Loucy (cell line): ENCODE measurements around the gene SYCE1.
"Not testable (repeated sequence)": the region's sequence is repeated elsewhere in the genome, so short reads cannot be mapped to it uniquely, and the experiment has no call there.

Experiments
- H2AFZ ChIP-seq: fragments of 200-600 bp; sonication (generic); 2 replicates; pipeline ENCODE4 v1.6.0; 2016; ENCODE audit warnings: antibody characterized with exemption, mild to moderate bottlenecking, low read length, moderate library complexity
- H3F3A ChIP-seq: fragments of 200-600 bp; 2 replicates; pipeline ENCODE4 v1.6.0; 2016; ENCODE audit warnings: antibody characterized with exemption, low read depth, mild to moderate bottlenecking
- H3K27me3 ChIP-seq: fragments of 200-600 bp; sonication (generic); 2 replicates; pipeline ENCODE4 v1.6.1; 2014; ENCODE audit warnings: low read length, mild to moderate bottlenecking; ENCODE audit not compliant: insufficient read depth, poor library complexity, severe bottlenecking
- H3K36me3 ChIP-seq: fragments of 200-600 bp; sonication (generic); 2 replicates; pipeline ENCODE4 v1.6.1; 2016; ENCODE audit warnings: low read length; ENCODE audit not compliant: insufficient read depth
- H3K4me1 ChIP-seq: fragments of 200-600 bp; sonication (generic); 2 replicates; pipeline ENCODE4 v1.5.1; 2014; ENCODE audit warnings: low read length, mild to moderate bottlenecking; ENCODE audit not compliant: insufficient read depth, poor library complexity, severe bottlenecking
- H3K4me2 ChIP-seq: fragments of 200-600 bp; sonication (generic); 2 replicates; pipeline ENCODE4 v1.6.0; 2014; ENCODE audit warnings: antibody characterized with exemption, low read length, low read depth, mild to moderate bottlenecking; ENCODE audit not compliant: poor library complexity, severe bottlenecking
- H3K4me3 ChIP-seq: fragments of 200-600 bp; sonication (generic); 2 replicates; pipeline ENCODE4 v1.5.1; 2014; ENCODE audit warnings: low read length, mild to moderate bottlenecking, mixed read lengths; ENCODE audit not compliant: poor library complexity, severe bottlenecking
- H3K79me2 ChIP-seq: fragments of 200-600 bp; sonication (generic); 2 replicates; pipeline ENCODE4 v1.6.1; 2014; ENCODE audit warnings: low read length; ENCODE audit not compliant: insufficient read depth
- H3K9ac ChIP-seq: fragments of 200-600 bp; sonication (generic); 2 replicates; pipeline ENCODE4 v1.6.0; 2014; ENCODE audit warnings: mild to moderate bottlenecking, low read depth, low read length, moderate library complexity; ENCODE audit not compliant: poor library complexity, severe bottlenecking
- H3K9me2 ChIP-seq: fragments of 200-600 bp; sonication (generic); replicated peaks from 2 replicates; pipeline ENCODE4 v1.6.1; 2016; ENCODE audit warnings: low read depth, low read length, mixed read lengths
- H3K9me3 ChIP-seq: fragments of 200-600 bp; sonication (generic); 2 replicates; pipeline ENCODE4 v1.6.1; 2014; ENCODE audit warnings: mild to moderate bottlenecking, antibody characterized with exemption, low read length, low read depth; ENCODE audit not compliant: insufficient read depth
- H4K20me1 ChIP-seq: fragments of 200-600 bp; sonication (generic); 2 replicates; pipeline ENCODE4 v1.6.0; 2014; ENCODE audit warnings: antibody characterized with exemption, low read length, mild to moderate bottlenecking; ENCODE audit not compliant: insufficient read depth, poor library complexity, severe bottlenecking
- EZH2phosphoT487 ChIP-seq: fragments of 200-600 bp; IDR thresholded peaks from 2 replicates; pipeline ENCODE4 v1.6.1; 2018; ENCODE audit warnings: antibody characterized with exemption, mild to moderate bottlenecking, moderate library complexity, borderline replicate concordance
- TF ChIP-seq, protein P1 (sequence below): fragments of 200-600 bp; sonication (generic); conservative IDR thresholded peaks from 2 replicates; pipeline ENCODE4 v1.5.1; 2014; ENCODE audit warnings: mild to moderate bottlenecking, antibody characterized with exemption, low read length

SYCE1 gene

DNA sequence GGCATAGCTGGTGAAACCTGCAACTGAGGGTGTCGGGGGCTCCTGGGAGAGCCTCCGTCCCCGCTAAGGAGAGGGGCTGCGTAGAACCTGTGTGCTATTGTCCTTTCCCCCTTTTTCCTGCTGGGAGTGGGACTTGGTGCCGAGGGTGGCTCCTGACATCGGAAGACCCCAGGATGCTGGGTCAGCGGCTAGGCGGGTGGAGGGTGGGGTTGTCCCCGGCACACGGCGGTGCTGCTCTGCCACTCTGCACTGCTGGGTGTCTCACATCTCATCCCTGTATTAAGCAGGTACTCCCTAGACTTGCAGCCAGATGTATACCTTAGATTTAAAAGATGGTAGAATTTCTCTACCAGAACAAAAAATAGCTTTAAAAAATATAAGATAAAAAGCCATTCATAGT, 6.7 kb upstream of the SYCE1 start:
- H3K9me3 ChIP-seq: peaks cover 16% of the 10 kb centered on the region
- not testable (repeated sequence) for H3K9ac ChIP-seq, H3K79me2 ChIP-seq, H3K9me2 ChIP-seq, H4K20me1 ChIP-seq, H3K4me3 ChIP-seq, H3K36me3 ChIP-seq, H3F3A ChIP-seq, H3K27me3 ChIP-seq, H3K4me1 ChIP-seq, H3K4me2 ChIP-seq, H2AFZ ChIP-seq

DNA sequence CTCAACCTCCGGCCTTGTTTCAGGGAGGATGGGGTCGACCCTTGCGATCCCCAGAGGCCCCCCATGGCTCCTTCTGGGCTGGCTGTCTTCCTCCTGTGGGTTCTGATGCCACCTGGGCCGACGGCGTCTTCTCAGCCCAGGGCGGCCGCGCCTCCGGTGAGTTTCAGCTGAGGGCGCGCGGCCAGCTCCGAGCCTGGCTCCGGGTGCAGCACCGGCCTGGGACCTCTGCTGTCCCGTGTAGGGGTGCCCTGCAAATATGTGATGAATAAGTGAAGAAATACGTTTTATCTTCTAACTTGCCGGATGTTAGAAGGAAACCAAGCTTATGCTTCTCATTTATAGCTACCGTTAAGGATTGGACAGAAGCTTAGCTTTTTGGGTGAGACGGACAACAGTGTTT, 4.4 kb upstream of the SYCE1 start:
- not testable (repeated sequence) for H3K4me1 ChIP-seq

DNA sequence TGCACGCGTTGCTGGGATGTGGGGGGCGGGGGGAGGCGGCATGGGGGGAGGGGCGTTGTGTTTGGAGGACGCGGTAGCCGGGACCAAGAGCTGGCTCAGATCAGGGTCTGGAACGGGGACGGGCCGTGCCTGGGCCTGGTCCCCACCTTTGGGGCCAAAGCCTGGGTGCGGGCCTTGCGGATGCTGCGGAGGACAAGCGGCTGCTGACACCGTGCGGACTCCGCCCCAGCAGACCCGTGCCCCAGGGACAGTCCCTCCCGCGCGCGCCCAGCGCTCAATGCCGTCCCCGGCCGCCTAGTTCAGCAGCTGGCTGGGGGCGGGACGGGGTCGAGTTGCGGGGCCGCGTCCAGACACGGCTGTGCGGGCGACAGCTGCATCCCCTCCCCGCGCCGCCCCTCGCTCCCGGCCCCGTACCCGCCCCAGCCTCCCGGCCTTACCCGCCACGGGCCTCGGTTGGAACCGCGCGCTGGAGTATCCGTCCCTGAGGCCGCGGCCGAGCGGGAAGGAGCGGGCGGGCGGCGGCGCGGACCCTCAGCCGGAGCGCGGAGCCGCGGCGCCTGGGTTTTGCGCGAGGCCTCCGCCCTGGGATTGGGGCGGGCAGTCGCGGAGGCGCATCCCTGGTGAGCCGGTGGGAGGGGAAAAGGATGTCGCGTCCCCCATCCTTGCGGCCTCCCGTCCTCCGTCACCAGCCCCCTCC, 3.6 kb upstream of the SYCE1 start:
- not testable (repeated sequence) for H4K20me1 ChIP-seq, H3K4me2 ChIP-seq, H2AFZ ChIP-seq, H3K4me1 ChIP-seq, H3K36me3 ChIP-seq, H3K9me2 ChIP-seq, H3K79me2 ChIP-seq, H3F3A ChIP-seq, H3K4me3 ChIP-seq, H3K9ac ChIP-seq, H3K27me3 ChIP-seq
- peaks cover 30% of the 10 kb centered on the region for H3K9me3 ChIP-seq

More for the DNA sequence above, 4.4 kb upstream of the SYCE1 start:
- H3K9me3 ChIP-seq: peaks cover 25% of the 10 kb centered on the region
- H3K79me2 ChIP-seq, H3K9ac ChIP-seq, H3K27me3 ChIP-seq, H3K36me3 ChIP-seq, H4K20me1 ChIP-seq, H3K4me3 ChIP-seq, H3K9me2 ChIP-seq, H3F3A ChIP-seq, H3K4me2 ChIP-seq, H2AFZ ChIP-seq: not testable (repeated sequence)

DNA sequence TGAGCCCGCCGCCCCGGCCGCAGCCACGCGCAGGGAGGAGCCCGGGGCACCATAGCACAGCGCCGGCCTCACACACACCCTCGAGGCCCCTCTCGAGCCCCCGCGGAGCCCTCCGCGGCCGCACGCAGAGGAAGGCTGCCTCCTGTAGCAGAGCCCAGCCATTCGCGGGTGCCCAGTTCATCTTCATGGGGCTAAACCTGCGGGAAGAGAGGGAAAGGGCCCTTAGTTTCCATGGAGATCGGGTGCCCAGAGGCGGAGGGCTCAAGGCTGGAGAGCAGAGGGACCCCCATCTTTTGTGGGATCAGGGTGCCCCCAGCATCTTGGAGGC, 2.9 kb upstream of the SYCE1 start:
- peaks cover 23% of the 10 kb centered on the region for H3K9me3 ChIP-seq
- no peak overlapping the region for H3K4me2 ChIP-seq
- H2AFZ ChIP-seq: no peak overlapping the region
- H3K36me3 ChIP-seq: no peaks in the 10 kb centered on the region
- H3F3A ChIP-seq: no peaks in the 10 kb centered on the region
- no peaks in the 10 kb centered on the region for H3K79me2 ChIP-seq
- no peaks in the 10 kb centered on the region for H3K27me3 ChIP-seq
- no peak overlapping the region for H3K4me3 ChIP-seq
- H3K4me1 ChIP-seq: no peaks in the 10 kb centered on the region
- H3K9ac ChIP-seq: no peak overlapping the region
- no peaks in the 10 kb centered on the region for H4K20me1 ChIP-seq
- no peaks in the 10 kb centered on the region for H3K9me2 ChIP-seq
- TF ChIP-seq, protein P1, sequence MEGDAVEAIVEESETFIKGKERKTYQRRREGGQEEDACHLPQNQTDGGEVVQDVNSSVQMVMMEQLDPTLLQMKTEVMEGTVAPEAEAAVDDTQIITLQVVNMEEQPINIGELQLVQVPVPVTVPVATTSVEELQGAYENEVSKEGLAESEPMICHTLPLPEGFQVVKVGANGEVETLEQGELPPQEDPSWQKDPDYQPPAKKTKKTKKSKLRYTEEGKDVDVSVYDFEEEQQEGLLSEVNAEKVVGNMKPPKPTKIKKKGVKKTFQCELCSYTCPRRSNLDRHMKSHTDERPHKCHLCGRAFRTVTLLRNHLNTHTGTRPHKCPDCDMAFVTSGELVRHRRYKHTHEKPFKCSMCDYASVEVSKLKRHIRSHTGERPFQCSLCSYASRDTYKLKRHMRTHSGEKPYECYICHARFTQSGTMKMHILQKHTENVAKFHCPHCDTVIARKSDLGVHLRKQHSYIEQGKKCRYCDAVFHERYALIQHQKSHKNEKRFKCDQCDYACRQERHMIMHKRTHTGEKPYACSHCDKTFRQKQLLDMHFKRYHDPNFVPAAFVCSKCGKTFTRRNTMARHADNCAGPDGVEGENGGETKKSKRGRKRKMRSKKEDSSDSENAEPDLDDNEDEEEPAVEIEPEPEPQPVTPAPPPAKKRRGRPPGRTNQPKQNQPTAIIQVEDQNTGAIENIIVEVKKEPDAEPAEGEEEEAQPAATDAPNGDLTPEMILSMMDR: no peak
- no peak for TF ChIP-seq EZH2phosphoT487
